GM23248 (cell line): ENCODE measurements around the gene HK1.

ENCODE experiments used
- EZH2 ChIP-seq: fragments of 200-600 bp; sonication (generic); IDR thresholded peaks from 2 replicates; pipeline ENCODE4 v1.6.1; 2018; ENCODE audit warnings: antibody characterized with exemption, mild to moderate bottlenecking; ENCODE audit not compliant: insufficient read depth, poor library complexity, severe bottlenecking
- EZH2phosphoT487 ChIP-seq: fragments of 200-600 bp; sonication (generic); IDR thresholded peaks from 2 replicates; pipeline ENCODE4 v1.6.1; 2018; ENCODE audit warnings: antibody characterized with exemption, moderate library complexity, mild to moderate bottlenecking, low read depth; ENCODE audit not compliant: insufficient read depth

- TF ChIP-seq EZH2 = no peak
- no peak for TF ChIP-seq EZH2phosphoT487
Measured at GRCh38 chr10:69446229-69446628, 167.9 kb downstream of the HK1 start.
